Cardiac septum (tissue), 1 donor: ENCODE data around the gene ACVRL1. TPM values are rescaled to one million over a fixed set of nuclear protein-coding genes. Genes with fewer than 3 reads are reported as not detected.

Experiments used
- total RNA-seq: library from RNA; stranded (reverse); fragmentation: NEBNext Ultra II Directional; extraction: Animal tissue kit (Norgen Biotek cat#: 25700); gene quantifications from one replicate; pipeline ENCODE4 v1.2.1, GENCODE V29; 2021
- donor health status: DM: no; HTN: no; CAD: no.

ACVRL1 gene
- total RNA-seq, 1 donor from 2014 or later: 31.1 TPM

Other genes starting within 250 kb of the ACVRL1 start
- gene FIGNL2, start 58.8 kb upstream of the ACVRL1 start, total RNA-seq: 0.32 TPM
- gene ANKRD33, start 19.4 kb upstream of the ACVRL1 start, total RNA-seq: not detected
- 9.3 TPM for gene ACVR1B, start 44.2 kb downstream of the ACVRL1 start, total RNA-seq
- gene TAMALIN, start 99.4 kb downstream of the ACVRL1 start, total RNA-seq: 27.5 TPM
- 76.3 TPM for gene NR4A1, start 143.9 kb downstream of the ACVRL1 start, total RNA-seq
- 23.2 TPM for gene ATG101, start 162.5 kb downstream of the ACVRL1 start, total RNA-seq
- not detected for gene SMIM41, start 172.2 kb downstream of the ACVRL1 start, total RNA-seq